GM18498 (cell line): ENCODE data around the gene ABCC1.
"Not testable (repeated sequence)": the region's sequence is repeated elsewhere in the genome, so short reads cannot be mapped to it uniquely, and the experiment has no call there.

Experiments used
- ATAC-seq: cut with Tn5 transposase; IDR thresholded peaks from one replicate; pipeline ENCODE4 v1.9.1; 2021; ENCODE audit warnings: mild to moderate bottlenecking, moderate library complexity; ENCODE audit not compliant: unreplicated experiment

Gene ABCC1

GRCh38 chr16:16169615-16170014, 220.2 kb downstream of the ABCC1 start:
- ATAC-seq, result no peak

GRCh38 chr16:16171332-16171919, 222.0 kb downstream of the ABCC1 start:
- ATAC-seq, result no peak

GRCh38 chr16:16172991-16173390, 223.6 kb downstream of the ABCC1 start:
- ATAC-seq, result no peak

- ATAC-seq, result no peak
Measured at GRCh38 chr16:16175296-16175695, 225.9 kb downstream of the ABCC1 start.

GRCh38 chr16:16176328-16176727, 226.9 kb downstream of the ABCC1 start:
- no peak for ATAC-seq

GRCh38 chr16:16178455-16179162, 229.2 kb downstream of the ABCC1 start:
- no peak for ATAC-seq

GRCh38 chr16:16181748-16182147, 232.3 kb downstream of the ABCC1 start:
- not testable (repeated sequence) for ATAC-seq

GRCh38 chr16:16182918-16183317, 233.5 kb downstream of the ABCC1 start:
- ATAC-seq, result no peak

- ATAC-seq, result no peak
Measured at GRCh38 chr16:16183562-16183961, 234.1 kb downstream of the ABCC1 start.

- no peak for ATAC-seq
Measured at GRCh38 chr16:16184594-16184993, 235.2 kb downstream of the ABCC1 start.

GRCh38 chr16:16185095-16185494, 235.7 kb downstream of the ABCC1 start:
- ATAC-seq, result no peak

GRCh38 chr16:16186820-16187219, 237.4 kb downstream of the ABCC1 start:
- no peak for ATAC-seq

GRCh38 chr16:16188827-16189226, 239.4 kb downstream of the ABCC1 start:
- ATAC-seq, result no peak

- no peak for ATAC-seq
Measured at GRCh38 chr16:16189842-16190241, 240.4 kb downstream of the ABCC1 start.

GRCh38 chr16:16190546-16190945, 241.1 kb downstream of the ABCC1 start:
- no peak for ATAC-seq

- ATAC-seq, result not testable (repeated sequence)
Measured at GRCh38 chr16:16190966-16191365, 241.6 kb downstream of the ABCC1 start.

GRCh38 chr16:16191493-16192167, 242.2 kb downstream of the ABCC1 start:
- ATAC-seq, result no peak
